D341Med (cell line): ENCODE measurements around the gene MACO1.
"Not testable (repeated sequence)": the region's sequence is repeated elsewhere in the genome, so short reads cannot be mapped to it uniquely, and the experiment has no call there.

Experiments
- DNase-seq: peaks from one replicate; pipeline ENCODE4 v3.0.0; 2012; ENCODE audit warnings: low spot score

Gene MACO1

DNA sequence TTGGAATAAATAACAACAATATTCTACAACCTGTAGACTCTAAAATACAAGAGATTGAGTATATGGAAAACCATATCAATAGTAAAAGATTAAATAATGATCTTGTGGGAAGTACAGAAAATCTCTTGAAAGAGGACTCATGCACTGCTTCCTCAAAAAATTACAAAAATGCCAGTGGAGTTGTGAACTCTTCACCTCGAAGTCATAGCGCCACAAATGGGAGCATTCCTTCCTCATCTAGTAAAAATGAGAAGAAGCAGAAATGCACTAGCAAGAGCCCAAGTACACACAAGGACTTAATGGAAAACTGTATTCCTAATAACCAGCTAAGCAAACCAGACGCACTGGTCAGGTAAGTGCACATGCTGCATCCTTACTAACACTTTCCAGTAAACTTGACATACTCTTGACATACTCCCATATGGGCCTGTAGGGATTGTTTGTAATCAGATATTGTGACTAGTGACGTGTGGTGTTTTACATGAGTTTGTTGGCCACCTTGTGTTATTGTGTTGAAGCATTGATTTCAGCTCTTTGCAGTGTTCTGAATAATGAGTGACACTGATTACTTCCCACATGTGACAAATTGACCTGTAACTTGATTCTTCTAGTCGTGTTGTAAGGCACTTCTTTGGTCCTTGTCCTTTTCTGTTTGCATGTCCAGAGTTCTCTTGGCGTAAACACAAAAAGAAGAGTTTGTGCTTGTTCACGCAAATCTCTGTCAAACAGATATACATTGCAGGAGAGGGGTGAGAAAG, 28.0 kb downstream of the MACO1 start:
- no peak for DNase-seq

DNA sequence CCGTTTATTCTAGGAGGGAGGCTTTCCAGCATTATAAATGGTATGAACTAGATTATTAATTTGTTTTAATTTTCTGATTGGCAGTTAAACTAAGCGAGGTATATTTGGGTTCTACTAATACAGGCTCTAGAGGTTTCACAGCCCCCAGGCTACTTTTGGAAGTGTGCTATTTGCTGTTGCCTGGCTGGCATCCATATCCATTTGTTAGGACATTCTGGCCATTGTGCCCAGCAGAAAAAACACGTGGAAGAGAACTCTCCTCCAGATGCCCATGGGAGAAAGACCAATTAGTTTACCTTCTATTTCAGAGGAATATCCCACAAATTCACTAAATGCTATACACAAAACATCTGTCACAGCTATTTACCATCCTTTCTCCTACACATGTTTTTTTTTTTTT, 29.3 kb downstream of the MACO1 start:
- no peak for DNase-seq

DNA sequence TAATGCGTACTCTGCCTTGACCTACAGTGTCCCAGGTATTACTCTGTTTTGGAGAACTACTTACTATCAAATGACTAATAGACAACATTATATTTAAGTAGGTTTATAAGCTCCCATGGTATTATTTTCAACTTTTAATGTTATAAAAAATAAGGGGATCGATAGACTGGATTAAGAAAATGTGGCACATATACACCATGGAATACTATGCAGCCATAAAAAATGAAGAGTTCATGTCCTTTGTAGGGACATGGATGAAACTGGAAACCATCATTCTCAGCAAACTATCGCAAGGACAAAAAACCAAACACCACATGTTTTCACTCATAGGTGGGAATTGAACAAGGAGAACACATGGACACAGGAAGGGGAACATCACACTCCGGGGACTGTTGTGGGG, 30.1 kb downstream of the MACO1 start:
- not testable (repeated sequence) for DNase-seq

DNA sequence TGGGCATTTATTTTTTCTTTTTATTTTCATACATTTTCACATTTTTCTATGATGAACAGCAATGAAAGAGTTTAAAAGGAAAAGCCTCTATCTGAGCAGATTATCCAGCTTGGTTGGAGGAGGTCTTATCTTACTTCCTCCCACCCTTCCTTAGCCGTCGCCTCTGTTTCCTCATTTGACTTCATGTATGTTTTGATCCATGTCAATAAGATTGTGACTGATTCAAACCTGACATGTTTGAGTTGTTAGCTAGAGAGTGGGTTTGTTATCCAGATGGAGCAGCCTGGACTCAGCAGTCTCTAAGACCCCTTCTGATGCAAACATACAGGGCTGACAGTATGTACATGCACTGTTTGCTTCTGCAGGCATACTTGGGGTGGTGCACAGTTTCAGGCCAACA, 31.2 kb downstream of the MACO1 start:
- DNase-seq: no peak

DNA sequence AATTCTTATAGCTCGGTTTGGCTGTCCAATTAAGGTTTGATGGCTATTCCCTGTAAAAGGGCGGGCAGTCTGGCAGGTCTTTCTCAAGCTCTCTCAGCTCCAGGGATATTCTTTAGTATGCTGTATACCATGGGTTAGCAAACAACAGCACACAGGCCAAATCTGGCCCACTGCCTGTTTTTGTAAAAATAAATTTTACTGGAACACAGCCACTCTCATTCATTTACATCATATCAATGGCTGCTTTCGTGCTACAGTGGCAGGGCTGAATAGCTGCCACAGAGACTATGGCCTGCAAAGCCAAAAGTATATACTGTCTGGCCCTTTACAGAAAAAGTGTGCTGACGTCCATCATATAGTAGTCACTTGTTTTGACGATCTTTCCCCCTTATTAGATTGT, 32.0 kb downstream of the MACO1 start:
- DNase-seq: no peak

DNA sequence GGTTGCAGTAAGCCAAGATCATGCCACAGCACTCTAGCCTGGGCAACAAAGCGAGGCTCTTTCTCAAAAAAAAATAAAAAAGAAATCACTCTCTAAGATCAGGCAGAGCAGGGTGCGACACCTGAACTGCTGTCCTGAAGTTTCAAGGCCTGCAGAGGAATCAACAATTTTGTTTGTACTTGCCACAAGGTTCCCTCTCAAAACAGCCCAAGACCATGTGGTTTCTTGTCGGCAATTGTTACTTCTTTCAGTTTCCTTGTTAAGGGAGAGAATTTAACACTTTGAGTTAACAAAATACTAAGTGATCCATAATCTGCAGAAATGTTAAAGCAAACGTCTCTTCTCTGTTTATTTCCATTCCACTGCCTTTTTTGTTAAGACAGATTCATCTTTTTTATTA, 36.5 kb downstream of the MACO1 start:
- DNase-seq: no peak

DNA sequence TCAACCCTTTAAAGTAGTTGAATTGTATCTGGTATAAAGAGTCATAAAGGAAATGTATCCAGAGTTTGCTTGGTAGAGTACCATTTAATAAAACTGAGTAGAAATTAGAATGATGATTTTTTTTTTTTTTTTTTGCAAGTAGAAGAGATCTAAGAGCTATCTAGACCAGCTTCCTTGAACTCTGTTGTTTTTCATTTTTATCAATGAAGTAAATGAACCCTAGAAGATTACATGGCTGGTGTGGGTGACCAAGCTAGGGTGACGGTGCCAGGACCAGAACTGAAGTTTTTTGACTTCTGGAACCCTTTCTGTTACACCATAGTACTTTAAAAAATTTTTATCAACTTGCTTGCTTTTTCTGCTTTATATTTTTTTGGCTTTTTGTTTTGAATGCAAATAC, 36.9 kb downstream of the MACO1 start:
- no peak for DNase-seq

DNA sequence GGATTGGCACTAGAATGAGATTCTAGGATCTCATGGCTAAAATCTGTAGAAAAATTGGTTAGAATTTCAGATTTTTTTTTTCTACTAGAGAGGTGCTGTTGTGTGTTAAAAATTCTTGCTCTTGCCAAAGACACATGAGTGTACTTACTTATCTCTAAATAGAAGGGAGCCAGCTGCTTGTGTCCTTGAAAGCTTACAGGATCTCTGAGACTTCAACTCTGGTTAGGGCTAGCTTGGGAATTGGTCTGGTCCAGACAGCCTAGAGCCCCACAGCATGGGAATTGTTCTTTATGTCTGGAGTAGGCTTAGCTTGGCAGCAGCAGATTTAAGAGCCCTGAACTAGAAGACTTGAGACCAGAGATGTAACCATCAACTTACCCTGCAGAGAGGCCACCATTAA, 37.3 kb downstream of the MACO1 start:
- no peak for DNase-seq

DNA sequence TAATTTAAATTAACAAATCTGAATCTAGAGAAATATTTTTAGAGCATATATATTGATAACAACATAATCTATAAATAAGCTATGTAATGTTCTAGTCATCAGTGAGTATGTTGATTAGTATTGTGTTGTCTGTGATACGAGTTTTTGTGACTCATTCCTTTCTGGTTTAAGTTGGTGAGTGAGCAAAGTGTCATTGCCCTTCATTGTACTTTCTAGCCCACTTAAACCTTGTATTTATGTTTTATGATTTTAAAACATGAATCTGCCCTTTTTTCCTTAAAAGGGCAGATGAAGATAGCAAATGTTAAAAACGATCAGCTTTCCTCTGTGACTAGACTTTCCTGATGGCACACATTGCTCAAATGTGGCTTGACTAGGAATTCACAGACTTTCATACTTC, 38.5 kb downstream of the MACO1 start:
- no peak for DNase-seq

DNA sequence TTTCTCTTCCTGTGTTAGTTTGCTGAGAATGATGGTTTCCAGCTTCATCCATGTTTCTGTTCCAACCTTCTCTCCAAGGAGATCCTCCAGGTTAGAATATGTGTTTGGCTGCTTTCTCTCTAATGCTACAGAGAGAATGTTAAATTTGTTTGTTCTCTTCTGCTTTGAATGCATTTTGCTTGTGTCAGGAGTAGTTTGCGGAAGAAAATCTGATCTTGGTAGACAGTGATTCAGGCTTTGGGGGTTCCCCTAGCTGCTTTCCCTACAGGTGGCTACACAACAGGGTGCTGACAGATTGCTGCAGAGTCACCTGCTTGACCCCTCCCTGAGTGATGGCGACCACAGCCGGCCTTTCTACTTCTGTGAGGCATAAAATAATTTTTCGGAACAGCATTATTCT, 41.8 kb downstream of the MACO1 start:
- no peak for DNase-seq

DNA sequence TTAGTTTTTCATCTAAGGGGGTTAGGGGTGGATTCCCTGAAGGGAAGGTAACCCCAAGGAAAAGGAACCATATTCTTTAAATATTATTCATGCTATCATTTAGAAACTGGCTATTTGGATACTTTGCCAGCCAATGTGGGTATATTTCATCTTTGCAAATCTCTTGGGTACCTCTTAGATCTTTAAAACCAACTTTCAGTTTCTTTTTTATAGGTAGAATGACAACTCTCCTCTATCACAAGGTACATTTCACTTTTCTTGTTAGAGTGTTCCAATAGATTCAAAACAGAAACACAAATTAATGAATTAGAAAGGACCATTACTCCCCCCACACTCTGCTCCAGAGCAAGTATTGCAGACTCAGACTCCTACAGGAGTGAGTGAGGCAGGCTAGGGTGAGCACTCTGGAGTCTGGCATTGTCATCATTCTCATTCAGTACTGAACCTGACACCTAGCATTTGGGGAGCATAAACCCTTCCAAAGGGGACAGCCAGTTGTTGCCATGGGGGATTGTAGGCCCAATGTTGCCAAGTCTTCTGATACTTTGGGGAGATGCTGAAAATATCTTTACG, 43.0 kb downstream of the MACO1 start:
- DNase-seq: no peak

DNA sequence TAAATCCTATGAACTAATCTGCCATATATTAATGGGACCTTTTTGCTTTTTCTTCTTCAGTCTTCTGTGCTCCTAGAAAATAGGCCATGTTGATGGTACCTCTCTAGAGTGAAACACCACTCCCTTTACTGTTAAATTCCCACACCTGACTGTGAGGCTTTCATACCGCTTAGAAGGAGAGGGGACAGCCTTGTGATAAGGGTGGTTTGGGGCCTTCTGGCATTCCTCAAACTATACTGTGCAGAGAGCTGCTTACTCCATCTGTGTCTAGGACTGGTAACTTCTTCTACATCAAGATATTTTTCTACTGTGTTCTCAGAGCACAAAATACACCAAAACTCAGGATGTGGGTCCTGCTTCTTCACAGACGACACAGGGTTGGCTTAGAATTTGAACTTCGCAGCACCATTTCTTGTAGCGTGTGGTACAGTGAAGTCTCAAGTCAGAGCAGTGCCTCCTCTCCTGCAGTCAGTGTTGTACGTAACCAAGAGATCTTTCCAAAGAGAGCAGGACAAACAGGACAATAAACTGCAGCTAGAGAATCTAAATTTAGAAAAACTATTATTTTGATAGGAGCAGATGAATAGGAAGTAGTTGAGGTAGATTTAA, 43.8 kb downstream of the MACO1 start:
- no peak for DNase-seq

DNA sequence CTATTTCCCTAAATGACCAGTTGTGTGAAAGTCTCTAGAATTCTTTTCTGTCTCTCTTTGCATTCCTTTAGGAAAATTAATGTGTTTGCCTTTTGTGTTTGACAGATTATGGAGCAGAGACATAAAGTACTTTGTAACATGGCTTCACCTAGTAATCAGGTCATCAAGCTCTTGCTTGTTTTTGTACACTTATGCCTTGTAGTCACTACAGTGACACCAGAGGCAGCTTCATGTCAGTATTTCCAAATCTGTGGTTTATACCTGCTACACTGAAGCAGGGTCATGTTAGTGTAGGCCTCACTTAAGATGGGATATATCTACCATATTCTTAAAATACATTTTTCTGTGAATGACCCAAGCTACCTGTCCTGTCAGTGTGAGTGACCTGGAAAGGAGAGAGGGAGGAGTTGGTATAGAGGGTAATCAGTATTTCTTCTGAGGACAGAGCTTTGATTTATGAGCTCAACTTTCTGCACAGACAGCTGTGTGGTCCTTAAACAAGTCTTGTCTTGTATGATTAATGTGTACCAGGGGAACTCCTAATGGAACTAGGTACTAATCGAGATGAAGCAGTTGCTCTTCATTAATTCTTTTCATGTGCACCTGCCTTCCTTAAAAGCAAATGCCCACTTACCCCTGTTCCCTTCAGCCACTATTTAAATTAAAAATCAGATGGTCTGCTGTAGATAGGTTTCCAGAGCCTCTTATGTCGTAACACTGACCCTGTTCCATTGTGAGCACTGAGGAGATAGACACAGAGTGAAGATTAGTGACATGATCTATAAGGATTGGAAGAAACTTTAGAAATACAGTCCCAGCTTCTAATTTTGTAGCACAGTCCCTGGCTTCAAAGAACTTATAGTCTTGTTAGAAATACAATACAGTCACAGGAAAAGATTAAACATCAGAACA, 45.7 kb downstream of the MACO1 start:
- no peak for DNase-seq

DNA sequence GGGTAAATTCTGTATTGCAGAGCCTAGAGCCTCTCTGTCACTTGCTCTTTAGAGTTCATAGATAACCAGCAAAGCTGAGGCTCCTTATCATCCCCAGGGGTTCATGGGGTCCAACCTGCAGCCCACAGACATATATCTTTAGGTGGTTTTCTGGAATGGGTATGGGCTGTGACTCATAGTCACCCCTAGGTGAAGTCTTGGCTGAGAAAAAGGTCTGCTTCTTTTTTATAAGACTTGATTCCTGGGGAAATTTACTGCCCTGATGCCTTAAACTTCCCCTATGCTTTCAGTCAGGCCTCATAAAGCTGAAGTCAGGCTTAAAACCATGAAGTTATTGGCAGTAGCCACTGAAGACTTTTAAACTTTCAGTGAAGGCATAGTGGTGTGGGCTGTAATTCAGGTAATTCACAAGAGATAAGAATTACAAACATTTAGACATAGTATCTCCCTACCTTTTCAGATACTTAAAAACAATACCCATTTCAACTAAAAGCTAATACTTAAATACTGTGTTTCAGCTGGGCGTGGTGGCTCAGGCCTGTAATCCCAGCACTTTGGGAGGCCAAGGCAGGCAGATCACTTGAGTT, 46.8 kb downstream of the MACO1 start:
- DNase-seq: no peak

DNA sequence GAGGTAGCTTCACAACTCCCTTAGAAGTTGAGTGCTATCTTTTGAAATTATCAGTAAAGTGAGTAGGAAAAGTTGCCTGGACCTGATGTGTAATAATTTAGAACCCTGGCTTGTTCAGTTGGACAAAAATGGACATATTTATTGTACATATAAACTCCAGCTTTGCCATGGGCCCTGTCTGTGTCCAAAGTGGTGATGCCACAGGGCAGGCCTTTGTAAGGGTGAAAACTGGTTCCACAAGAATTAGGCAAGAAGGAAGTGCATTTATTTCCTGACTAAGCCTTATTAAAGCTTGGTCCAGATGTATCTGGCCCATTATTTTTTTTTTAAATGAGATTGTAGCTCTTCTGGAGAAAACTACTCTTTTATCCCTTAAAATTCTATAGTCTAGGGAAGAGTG, 47.9 kb downstream of the MACO1 start:
- DNase-seq: no peak

DNA sequence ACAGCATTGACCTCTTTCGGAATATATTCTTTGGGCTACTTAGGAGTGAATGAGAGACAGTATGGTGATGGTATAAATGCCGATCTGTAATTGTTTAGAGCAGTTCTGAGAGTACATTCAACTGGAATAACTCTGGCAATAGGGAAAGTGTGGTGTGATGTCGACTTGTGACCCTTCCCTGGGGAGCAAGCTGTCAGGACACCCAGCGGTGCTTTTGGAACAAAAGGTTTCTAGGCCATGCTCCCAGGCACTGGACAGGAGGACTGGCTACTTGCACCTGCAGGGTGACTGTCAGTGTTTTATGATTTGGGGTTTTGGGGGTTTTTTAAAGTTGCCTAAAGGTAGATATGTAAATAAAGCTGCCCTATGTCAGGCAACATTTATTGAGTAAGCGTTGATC, 50.9 kb downstream of the MACO1 start:
- DNase-seq: no peak

DNA sequence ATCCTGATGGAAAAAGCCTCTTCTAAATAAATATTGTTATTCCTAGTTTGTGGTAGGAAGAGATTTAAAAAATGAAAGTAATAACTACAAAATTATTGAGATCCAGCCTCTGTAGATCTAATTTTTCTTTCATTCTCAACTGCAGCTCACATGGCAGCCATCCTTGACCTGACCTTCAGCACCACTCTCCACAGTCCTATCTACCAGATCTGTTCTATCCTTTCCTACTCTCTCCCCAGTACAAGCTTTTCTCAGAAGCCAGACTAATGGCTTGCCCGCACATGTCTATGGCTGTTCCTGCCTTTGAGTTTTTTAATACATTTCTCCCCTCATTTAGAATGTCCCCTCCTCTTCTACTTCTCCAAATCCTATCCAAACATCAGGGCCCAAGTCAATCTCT, 51.5 kb downstream of the MACO1 start:
- DNase-seq: no peak

DNA sequence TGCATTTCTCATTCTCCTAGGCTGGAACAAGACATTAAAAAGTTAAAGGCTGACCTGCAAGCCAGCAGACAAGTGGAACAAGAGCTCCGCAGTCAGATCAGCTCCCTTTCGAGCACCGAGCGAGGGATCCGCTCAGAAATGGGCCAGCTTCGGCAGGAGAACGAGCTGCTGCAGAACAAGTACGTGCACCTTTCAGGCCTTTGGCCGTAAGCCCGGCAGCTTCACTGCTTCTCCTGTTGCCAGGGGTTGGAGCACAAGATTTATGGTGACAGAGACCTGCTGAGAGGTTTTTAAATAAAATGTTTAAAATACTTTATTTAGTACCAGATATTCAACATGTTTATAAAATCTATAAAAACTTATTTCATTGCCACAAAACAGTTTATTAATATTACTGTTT, 53.4 kb downstream of the MACO1 start:
- no peak for DNase-seq

DNA sequence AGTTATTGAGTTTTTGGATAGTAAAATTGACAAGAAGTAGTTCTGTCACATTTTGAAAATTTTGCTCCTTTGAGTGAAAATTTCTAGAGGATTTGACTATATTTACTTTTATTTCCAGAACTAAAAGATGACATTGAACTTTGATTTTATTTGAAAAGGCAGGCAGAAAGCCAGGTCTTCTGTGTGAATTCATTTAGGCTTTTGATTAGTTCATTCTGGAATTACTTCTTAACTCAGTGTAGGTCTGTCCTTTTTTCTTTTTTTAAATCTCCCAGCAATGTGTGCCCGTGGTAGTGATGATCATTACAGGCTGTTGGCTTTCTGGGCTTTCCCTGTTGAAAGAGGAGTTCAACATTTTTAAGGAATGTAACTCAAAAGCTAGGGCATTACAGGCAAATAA, 53.8 kb downstream of the MACO1 start:
- no peak for DNase-seq

DNA sequence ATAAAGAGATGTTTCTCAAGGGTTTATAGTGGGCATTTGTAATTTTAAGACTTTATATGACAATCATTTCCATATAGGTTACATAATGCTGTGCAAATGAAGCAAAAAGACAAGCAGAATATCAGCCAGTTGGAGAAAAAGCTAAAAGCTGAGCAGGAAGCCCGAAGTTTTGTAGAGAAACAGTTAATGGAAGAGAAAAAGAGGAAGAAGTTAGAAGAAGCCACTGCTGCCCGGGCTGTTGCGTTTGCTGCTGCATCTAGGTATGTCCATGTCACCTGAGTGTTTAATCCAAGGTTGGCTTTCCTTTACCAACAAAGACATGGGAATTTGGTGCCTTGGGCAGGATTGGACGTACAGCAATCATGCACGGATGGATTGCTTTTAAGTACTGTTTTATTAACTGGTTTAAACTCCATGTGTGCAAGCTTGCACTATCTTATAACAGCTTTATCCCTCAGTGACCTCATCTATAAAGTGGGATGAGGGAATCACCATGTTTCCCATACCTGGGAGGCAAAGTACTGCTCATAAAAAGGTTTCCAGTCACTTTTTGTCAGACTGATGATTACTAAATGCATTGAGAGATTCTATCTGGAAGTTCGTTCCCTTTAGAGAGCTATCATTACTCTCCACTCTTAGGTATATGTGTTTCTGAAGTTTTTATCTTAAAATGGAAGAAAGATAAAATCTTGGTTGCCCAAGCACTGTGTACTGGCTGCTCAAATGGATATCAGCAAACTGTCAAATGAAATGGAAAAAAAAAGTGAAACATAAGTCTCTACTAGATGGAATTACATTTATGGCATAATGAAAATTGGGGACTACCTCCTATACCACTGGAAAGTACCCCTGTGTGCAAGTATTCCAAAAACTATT, 55.1 kb downstream of the MACO1 start:
- no peak for DNase-seq

DNA sequence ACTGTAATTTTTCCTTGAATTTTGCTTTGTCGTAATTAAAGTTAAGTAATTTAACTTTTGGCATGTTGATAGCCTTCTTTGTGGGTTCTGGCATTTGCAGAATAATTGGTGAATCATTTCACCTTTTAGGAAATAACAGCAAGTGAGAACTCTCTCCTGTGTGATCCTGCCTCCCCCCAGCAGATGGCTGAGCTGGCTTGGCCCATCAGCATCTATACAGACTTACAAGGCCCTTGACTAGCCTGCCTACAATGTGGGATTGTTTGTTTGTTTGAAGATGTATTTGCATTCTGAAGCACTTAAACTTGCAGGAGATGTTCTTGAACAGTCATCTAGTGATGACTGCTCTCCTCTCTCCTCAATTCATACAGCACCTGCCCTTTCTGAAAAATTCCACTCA, 55.9 kb downstream of the MACO1 start:
- DNase-seq: no peak
